Lower leg skin (tissue), 4 donors: ENCODE measurements around the gene TSHZ2. TPM values are rescaled to one million over a fixed set of nuclear protein-coding genes. Genes with fewer than 3 reads are reported as not detected.
A peak's percentile ranks its signal among the peaks of the same experiment; 100 is the strongest.
"Not testable (repeated sequence)": the region's sequence is repeated elsewhere in the genome, so short reads cannot be mapped to it uniquely, and the experiment has no call there.

Experiments
- DNase-seq, 2 donors: peaks; one replicate each; pipeline ENCODE4 v3.0.0-alpha.2; 2019; ENCODE audit warnings: low spot score in 2 of 2
- H3K4me3 ChIP-seq: fragments of 200-600 bp; sonication (generic); 2 replicates; pipeline ENCODE4 v1.5.1; 2017; ENCODE audit warnings: mild to moderate bottlenecking, low read depth; ENCODE audit not compliant: poor library complexity, severe bottlenecking
- CTCF ChIP-seq, 3 donors: fragments of 450-650 bp; IDR thresholded peaks; one replicate each; pipeline ENCODE4 v1.5.1; 2016; ENCODE audit warnings: antibody characterized with exemption in 3 of 3, mild to moderate bottlenecking in 3 of 3, moderate library complexity in 2 of 3
- POLR2A ChIP-seq, 2 donors: fragments of 450-650 bp; IDR thresholded peaks; one replicate each; pipeline ENCODE4 v1.6.1; 2016 to 2017; ENCODE audit warnings: antibody characterized with exemption in 2 of 2, mild to moderate bottlenecking in 1 of 2, moderate library complexity in 1 of 2
- WGBS, 2 donors: methylation state at CpG; one replicate each; pipeline ENCODE4 v1.1.5; 2018; 5-methylcytosine and 5-hydroxymethylcytosine counted together
- intact Hi-C: fragments of 100-400 bp; cut with DNase I; formaldehyde crosslinking; loops from one replicate; pipeline ENCODE4 v1.15.0; 2023; ENCODE audit warnings: low total_unique reads
- total RNA-seq, 4 donors: library from RNA; depleted of rRNA; stranded (reverse); fragments of >200 nt; gene quantifications; one replicate each; pipeline ENCODE4 v1.1.0, GENCODE V29; 2016

The TSHZ2 gene
- total RNA-seq, 4 donors from 2014 or later = 8.1 to 25.7 (median 10.5) TPM

GRCh38 chr20:52964131-52964530, 8.0 kb upstream of the TSHZ2 start:
- intact Hi-C loops = no loop called here
- no peak for DNase-seq
- no peak overlapping the region for H3K4me3 ChIP-seq
- no peak for TF ChIP-seq POLR2A (IDR thresholded peaks at IDR 0.05)
- TF ChIP-seq CTCF (IDR thresholded peaks at IDR 0.05) = no peak
- 60 to 64% methylated on average over 6 of the region's 6 CpGs for WGBS, 2 donors

DNA sequence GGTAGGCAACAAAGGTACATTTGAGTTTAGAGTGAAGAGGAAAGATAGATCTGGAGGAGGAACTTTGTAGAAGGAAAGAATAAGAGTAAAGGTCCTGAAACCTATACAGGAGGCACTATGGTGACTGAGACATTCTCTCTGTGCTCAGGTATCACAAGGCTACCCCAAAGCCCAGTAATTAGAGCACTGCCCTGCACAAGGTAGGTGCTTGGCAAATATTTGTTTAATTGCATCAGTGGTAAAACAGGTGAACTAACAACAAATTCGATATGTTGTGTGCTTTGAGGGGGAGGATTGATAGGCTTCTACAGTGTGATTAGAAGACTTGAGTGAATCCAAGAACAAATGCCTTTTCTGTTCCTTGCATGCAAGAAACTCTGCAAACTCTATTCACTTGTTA, 6.8 kb upstream of the TSHZ2 start:
- intact Hi-C loops = no loop called here
- no peak overlapping the region for H3K4me3 ChIP-seq
- DNase-seq = no peak
- TF ChIP-seq CTCF (IDR thresholded peaks at IDR 0.05) = no peak
- TF ChIP-seq POLR2A (IDR thresholded peaks at IDR 0.05) = no peak
- 41 to 47% methylated on average over 1 of the region's 1 CpG for WGBS, 2 donors

DNA sequence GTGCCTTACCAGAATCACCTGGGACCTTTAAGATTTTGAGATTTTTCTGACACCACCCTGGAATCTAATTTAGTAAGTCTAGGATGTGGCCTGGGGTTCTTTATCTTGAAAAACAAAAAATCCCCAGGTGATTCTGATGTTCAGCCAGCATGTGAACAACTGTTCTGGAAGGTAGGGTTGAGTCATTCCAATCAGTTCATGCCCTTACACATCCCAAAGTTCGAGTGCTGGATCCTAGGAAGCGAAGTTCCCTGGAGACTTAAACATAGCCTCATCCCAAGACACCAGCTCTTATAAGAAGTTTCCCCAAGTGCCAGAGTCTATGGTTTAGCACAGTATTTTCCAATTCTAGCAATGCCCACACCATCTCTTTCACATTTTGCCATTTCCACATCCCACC, 6.3 kb upstream of the TSHZ2 start:
- TF ChIP-seq POLR2A (IDR thresholded peaks at IDR 0.05) (no peak), CTCF (IDR thresholded peaks at IDR 0.05) (no peak)
- 59 to 72% methylated on average over 2 of the region's 2 CpGs for WGBS, 2 donors
- intact Hi-C loops = no loop called here
- no peak for DNase-seq
- no peak overlapping the region for H3K4me3 ChIP-seq

DNA sequence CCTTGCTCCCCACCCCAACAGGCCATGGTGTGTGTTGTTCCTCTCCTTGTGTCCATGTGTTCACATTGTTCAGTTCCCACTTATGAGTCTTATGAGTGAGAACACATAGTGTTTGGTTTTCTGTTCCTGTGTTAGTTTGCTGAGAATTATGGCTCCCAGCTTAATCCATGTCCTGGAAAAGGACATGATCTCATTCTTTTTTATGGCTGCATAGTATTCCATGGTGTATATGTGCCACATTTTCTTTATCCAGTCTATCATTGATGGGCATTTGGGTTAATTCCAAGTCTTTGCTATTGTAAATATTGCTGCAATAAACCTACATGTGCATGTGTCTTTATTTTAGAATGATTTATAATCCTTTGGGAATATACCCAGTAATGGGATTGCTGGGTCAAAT, 5.6 kb upstream of the TSHZ2 start:
- DNase-seq, intact Hi-C loops, H3K4me3 ChIP-seq: not testable (repeated sequence)

- intact Hi-C loops = no loop called here
- peak in 1 of 2 donors; percentile 84 for DNase-seq
- peak overlapping the region; percentile 49 for H3K4me3 ChIP-seq
- TF ChIP-seq CTCF (IDR thresholded peaks at IDR 0.05) = no peak
- TF ChIP-seq POLR2A (IDR thresholded peaks at IDR 0.05) = no peak
- 7 to 8% methylated on average over 16 of the region's 16 CpGs for WGBS, 2 donors
These were observed 514 bp upstream of the TSHZ2 start for GRCh38 chr20:52971498-52972189.

GRCh38 chr20:52972965-52973819, 1.0 kb downstream of the TSHZ2 start:
- peak overlapping the region; percentile 49 for H3K4me3 ChIP-seq
- no peak for TF ChIP-seq CTCF (IDR thresholded peaks at IDR 0.05)
- no peak for TF ChIP-seq POLR2A (IDR thresholded peaks at IDR 0.05)
- WGBS, 2 donors = 2 to 6% methylated on average over 36 to 39 of the region's 39 CpGs
- intact Hi-C loops = no loop called here
- peak in 1 of 2 donors; percentile 85 for DNase-seq
